A204.1 (cell line): Measurements from ENCODE around the gene DUSP11.
"Not testable (repeated sequence)": the region's sequence is repeated elsewhere in the genome, so short reads cannot be mapped to it uniquely, and the experiment has no call there.

ENCODE experiments used
- FAIRE-seq: peaks from 2 replicates; lab custom pipeline; 2012; peaks lifted over from hg19 to GRCh38; lab: Jason Lieb, UNC

Gene DUSP11

DNA sequence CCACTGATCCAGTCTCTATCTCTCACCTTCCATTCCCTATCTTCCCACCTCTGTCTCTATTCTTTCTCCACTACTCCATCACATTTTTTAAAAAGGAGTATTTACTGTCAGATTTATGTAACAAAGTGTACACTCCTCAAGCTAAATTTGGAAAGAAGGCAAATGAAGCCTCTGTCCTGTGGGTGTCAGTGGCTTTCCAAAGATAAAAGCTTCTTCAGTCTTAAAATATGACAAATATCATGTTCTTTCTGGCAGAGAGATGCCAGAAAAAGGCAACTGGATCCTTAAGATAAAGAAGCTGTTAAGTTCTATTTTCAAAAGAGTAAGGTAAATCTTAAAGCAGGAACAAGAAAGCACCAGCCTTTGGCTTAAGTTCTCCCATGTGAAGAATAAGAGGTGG, 7.1 kb downstream of the DUSP11 start:
- FAIRE-seq, result no peak

DNA sequence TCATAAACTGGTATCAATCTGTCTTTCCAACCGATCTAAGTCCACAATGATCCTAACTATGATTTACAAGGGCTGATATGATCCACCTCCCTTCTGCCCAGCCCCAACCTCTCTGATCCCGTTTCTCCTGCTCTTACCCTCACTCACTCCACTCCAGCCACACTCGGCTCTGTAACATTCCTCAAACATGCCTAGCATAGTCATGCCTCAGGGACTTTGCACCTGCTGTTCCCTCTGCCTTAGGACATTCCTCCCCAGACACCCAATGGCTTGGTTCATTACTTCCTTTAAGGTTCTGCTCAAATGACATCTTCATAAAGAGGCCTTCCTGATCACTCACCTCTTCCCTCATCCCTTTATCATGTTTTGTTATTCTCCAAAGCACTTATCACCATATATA, 9.2 kb downstream of the DUSP11 start:
- FAIRE-seq, result no peak

DNA sequence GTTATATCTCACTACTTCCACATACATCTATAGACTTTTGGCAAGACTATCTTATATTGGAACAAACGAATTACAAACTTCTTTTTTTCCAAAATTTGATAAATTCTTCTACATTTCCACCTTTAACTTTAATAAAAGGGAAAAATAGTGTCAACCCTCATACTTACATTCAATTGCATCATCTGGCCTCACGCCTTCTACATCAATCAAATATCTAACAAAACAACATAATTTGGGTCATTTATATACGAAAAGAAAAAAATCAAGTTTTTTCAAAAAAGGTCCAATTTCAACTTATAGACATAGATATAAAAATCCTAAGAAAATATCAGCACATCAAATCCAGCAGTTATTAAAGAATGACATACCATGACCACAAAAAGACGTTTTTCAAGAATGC, 12.9 kb downstream of the DUSP11 start:
- FAIRE-seq, result no peak

DNA sequence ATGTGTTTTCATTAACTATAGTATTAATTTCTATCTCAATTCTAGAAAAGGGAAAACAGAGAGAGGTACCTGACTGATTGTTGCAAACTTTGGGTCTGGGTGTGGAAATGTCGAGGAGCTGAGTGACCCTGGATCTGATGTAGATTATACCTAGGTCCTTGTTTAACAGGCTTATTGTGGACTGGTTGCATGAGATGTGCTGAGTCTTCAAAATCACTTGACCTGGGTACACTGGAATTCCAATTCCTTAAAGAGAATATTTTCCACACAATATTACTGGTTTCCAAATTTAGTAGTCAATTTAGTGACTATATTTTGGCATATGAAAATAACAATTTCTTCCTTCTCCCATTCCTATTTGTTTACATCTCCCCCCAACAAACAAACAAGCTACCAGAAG, 13.6 kb downstream of the DUSP11 start:
- FAIRE-seq, result no peak

DNA sequence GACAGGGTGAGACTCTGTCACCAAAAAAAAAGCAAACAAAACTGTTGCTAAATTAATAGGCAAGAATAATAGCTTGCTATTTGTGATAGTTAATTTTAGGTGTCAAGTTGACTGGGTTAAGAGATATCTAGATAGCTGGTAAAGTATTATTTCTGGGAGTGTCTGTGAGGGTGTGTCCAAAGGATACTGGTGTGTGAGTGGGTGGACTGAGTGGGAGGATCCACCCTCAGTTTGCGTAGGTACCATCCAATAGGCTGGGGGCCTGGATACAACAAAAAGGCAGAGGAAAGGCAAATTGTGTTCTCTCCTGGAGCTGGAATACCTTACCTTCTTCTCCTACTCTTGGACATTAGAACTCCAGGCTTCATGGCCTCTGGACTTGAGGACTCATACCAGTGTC, 15.0 kb downstream of the DUSP11 start:
- no peak for FAIRE-seq

DNA sequence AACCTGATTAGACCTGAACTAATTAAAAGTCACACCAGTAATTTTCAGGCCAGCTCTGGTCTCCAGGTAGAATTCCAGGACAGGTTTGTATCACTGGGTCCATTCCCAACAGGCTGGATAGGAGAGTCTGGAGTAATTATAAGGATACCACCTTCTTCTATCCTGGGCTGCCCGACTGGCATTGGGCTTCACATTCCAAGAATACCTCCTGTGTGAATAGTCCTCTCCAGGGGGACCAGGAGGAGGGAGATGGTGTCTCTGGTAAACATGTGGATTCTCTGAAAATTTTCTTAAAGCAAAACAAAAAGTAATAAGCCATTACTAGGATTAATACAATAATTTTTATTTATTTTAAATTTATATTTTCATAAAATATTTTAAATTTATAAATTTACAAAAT, 17.3 kb downstream of the DUSP11 start:
- FAIRE-seq, result peak; percentile 39

DNA sequence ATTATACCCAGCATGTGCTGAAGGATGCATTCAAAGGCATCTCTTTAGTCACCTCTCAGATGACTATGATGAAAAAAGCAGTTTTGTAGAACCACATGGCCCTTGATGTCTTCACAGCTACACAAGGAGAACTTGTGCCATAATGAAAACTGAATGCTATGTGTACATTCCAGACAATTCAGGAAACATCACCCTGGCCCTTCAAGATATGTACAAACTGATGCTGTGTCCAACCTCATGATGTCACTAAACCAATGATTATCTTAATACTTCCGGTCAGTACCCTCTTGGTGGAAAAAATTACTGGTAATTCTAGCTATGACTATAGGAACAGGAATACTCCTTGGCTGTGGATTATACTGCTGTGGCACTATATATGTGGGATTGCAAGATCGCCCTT, 20.0 kb downstream of the DUSP11 start:
- FAIRE-seq, result no peak

DNA sequence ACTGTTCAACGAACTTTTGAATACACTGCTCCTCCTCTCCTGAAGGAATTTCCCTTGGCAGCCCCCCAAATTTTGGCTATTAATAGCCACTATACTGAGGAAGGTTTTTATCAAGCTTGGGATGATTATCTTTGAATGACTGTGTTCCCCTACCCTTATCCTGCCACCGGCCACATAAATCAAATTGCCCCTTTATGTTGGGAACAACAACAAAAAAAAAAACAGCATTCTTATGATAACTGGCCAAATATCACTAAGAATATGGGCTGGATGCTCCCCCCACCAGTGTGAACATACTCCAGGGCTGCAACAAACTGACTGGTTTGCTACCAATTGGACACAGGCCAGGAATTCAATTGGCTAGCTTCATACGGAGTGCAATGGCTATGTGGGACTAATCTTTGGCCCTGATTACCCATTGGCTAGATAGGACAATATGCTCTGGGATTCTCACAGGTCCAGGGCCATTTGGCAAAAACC, 20.6 kb downstream of the DUSP11 start:
- no peak for FAIRE-seq

DNA sequence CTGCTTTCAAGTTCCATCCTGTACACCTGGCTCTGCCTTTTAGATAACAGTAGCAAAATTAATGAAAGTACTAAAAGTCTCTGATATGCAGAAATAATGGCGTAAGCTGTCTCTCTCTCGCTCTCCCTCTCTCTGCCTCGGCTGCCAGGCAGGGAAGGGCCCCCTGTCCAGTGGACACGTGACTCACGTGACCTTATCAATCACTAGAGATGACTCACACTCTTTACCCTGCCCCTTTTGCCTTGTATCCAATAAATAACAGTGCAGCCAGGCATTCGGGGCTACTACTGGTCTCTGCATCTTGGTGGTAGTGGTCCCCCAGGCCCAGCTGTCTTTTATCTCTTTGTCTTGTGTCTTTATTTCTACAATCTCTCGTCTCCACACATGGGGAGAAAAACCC, 25.6 kb downstream of the DUSP11 start:
- not testable (repeated sequence) for FAIRE-seq

DNA sequence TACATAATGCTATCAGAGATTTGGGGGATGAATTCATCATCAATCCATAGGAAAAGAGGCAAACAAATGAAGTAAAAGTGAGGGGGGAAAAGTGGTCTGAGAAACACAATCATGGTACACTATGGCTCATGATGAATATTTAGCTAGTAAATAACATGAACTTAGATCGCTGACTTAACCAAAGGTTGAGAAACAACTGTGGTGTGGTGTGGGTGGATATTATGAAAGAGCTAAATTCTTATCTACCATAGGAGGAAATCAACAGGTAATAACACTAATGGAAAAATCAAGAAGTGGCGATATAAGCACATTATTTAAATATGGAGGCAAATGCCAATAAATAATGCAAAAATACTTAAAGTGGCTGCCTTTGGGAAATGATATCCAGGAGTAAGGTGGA, 30.6 kb downstream of the DUSP11 start:
- FAIRE-seq, result no peak

DNA sequence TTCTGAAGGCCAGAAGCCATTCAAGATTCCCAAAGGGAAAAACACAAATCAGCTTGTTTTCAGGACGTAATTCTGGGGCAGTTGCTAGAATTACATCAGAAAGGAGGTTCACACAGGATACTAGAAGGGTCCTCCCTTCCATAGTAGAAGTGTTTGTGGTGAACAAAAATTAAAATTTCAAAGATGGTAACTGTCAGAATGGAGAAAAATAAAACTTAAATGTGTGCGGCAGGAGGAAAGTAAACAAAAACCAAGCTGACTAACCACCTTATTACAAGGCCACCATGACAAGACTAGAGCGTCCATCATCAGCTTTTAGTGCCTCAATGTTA, 33.1 kb downstream of the DUSP11 start:
- FAIRE-seq, result no peak

DNA sequence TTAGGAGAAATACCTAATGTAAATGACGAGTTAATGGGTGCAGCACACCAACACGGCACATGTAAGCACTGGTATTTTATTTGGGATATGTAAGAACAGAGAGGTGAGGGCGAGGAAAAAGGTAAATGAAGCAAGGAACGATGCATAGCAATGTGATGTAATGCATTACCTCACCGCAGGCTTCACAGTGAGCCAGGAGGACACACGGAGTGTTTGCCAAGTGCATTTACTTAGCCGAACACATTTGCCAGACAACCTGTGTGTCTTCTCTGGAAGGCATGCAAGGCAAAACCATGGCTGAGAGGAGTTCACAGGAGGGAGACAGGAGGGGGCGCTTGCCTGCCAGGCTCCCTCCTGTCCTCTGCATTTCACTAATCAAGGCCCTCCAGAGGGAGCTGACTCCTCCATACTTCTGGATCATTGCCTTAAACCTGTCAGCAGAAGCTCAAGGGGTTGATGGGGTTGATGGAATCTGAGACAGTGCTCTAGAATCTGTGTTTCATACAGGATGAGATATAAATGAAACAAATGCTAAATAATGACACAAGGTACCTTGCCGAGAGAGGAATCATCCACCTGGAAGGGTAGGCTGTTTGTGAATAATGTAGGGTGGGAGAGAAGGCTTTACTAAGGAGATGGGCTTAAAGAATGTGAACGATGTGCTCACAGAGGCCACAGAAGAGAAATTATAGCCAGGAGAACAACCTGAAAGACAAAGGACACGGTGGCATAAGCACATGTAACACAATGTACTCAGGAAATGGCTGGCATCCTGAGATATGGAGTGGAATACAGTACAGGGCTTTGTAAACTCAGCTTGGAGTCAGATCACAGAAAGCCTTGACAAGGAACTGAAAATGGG, 33.7 kb downstream of the DUSP11 start:
- FAIRE-seq, result no peak

DNA sequence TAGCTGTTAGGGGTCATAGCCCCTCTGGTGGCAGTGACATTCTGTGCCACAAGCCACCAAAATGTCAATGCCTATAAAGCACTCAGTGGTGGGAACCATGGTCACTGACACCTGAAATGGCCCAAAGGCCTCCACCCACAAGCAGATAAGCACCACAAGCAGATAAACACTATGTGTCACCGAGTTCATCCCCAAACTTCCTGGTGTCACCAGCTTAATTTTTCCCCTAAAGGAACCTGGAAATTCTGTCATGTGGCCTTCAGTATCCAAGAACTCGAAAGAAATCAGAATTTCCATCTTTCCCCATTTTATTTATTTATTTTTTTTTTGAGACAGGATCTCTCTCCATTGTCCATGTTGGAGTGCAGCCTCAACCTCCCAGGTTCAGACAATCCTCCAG, 39.1 kb downstream of the DUSP11 start:
- FAIRE-seq, result no peak

DNA sequence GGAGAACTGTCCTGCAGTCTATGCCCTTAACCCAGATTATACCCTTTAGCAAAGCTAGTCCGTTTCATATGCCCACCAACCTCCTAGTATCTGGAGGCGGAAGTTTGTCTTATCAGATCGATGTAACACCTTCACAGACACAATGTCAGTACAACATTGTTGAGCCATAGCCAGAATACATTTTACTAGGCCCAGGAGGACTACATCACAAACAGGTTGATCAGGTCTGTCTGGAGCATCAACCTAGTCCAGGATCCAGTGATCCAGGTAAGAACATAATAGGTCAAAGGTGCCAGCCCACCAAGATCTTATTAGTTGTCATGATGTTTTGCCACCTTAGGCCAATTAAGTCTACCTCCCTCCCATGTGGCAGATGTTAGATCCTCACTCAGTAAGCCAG, 40.8 kb downstream of the DUSP11 start:
- FAIRE-seq, result no peak

DNA sequence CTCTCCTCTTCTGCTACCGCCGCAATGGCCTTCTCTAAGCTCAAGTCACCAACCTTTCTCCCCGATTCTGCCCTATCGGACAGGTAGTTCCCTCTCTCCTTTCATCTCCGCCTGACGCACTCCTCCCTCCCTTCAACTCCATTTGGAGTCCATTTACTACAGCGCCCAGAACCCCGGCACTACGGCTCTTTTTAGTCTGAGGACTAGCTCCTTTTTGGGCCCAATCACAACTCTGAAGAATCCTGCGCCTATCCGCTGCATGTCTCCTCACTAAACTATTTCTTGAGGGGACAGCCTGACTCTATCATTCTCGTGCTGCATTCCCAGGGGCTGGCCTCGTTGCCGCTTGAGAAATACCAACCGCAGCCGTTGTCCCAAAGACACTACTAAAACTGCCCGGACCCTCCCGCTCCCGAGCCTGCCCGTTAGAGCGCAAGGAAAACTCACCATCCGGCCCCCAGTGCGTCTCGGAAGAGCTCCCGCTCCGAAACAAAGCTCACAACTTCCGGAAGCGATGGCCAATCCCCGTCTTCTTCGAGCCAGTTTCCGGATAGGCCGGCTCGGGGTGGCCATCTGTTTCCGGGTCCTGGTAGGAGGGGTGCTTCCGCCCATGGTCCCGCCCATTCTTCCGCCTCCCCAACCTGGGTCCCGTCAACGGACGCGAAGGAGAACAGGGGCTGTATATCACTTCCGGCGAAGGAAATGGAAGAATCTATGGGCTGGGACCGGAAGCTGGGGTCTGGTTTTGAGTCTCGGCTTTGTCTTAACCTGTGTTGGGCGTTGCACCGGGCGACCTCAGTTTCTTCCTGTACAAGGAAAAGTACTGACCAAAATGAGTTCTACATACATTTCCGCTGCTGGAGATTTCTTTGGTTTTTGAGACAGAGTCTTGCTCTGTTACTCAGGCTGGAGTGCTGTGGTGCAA, 42.8 kb downstream of the DUSP11 start, which contains the start of gene TPRKB:
TSS of gene TPRKB (minus strand) at position 491 of the 925 bp plus-strand sequence. CDS start 2,776 bp downstream, outside the sequence.
- FAIRE-seq, result peak; percentile 93

DNA sequence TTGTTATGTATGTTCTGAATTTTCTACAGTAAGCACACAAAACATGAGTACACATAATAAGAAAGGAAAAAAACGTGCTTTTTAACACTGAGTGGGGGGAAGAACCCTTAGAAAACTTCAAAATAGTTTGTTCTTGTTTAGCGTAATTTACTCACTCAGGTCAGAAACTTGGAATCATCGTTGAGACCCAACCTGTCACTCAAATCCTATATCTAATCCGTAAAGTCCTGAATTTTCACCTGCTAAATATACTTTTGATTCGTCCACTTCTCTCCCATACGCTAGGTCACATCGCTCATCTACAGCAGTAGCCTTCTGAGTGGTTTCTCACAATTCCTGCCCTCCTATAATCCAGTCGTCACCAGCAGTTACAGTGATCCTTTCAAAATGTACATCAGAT, 43.5 kb downstream of the DUSP11 start:
- FAIRE-seq, result no peak

DNA sequence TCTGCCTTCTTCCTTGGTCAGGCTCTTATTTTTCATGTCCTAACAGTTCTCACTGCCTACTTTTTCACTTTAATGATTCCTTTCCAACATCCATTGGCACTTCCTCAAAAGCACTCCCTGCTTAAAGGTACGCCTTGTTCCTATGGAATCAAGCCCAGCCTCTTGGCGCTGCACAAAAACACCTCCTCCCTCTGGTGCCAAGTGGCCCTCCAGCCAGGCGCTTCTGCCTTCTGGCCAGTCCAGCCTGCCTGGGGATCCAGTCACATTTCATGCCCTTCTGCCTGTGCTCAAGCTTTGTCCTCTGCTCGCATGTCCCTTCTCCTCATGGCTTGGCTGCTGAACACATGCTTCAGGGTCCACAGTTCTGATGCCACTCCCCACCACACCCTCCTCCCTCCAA, 49.1 kb downstream of the DUSP11 start:
- FAIRE-seq, result no peak

DNA sequence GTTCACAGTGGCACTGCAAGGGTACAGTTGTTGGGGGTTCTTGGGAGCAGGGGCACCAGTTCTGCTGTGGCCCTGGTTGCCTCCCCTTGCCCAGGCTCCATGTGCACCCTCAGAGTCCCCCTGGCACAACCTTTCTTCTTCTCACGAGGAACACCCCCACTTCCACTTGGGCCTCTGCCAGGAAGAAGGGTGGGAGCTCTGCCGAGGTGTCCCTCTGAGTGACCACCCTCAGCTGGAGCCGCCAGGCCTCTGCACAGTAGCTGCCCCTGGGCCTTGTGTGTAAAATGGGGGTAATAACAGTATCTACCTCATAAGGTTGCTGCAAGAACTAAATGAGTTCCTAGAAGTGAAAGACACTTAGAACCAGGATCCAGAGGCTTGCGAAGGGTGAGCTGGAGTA, 51.2 kb downstream of the DUSP11 start:
- FAIRE-seq, result no peak

DNA sequence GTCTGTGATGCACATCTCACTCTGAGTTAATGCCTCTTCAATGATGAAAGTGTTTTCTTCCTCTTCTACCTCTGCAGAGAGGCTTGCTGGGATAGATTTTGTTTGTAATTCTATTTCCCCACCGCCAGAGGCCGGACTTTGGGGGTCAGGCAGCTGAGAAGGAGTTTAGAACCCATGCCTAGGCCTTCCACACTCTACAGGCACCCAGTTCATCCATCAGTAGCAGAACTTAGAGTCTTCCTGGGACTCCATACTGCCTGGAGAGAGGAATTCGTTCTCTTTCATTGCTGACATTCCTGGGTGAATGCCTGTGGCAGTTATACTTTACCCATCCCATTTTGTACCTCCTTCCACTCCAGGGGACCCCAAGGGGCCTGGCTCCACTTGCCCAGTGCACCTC, 51.9 kb downstream of the DUSP11 start:
- FAIRE-seq, result no peak

DNA sequence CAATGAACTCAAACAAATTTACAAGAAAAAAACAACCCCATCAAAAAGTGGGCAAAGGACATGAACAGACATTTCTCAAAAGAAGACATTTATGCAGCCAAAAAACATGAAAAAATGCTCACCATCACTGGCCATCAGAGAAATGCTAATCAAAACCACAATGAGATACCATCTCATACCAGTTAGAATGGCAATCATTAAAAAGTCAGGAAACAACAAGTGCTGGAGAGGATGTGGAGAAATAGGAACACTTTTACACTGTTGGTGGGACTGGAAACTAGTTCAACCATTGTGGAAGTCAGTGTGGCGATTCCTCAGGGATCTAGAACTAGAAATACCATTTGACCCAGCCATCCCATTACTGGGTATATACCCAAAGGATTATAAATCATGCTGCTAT, 53.2 kb downstream of the DUSP11 start:
- not testable (repeated sequence) for FAIRE-seq

DNA sequence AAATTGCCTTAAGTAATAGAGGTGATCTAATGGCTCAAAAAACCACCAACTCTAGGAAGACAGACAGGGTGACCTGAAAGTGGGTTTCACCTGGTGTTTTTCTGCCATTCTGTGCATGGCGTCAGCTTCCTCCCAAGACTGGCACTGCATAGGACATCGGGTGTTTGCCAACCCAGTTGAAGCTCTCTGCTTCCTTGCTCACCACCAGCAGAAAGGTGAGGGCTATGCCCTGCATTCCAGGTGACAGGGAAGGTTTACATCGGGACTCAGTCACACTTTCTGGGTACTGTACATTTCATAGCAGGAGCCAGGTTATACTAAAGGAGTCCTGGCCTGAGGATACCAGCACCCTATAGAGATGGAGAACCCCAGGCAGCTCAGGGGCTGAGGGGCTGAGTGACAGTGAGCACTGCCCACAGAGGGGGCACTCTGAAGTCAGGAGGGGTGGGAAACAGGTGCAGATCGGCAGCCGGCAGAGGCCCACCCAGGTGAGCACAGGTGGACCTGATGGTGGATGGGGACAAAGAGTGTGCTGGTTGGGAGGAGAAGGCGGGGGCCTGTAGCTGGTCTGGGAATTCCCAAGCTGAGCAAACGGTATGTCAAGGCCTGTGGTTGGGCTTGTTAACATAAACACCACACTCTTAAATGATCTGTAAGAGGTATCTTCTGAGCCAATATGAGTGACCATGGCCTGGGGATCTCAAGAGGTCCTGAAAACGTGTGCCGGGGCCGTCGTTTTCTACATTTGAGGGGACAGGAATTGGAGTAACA, 60.9 kb downstream of the DUSP11 start:
- no peak for FAIRE-seq

DNA sequence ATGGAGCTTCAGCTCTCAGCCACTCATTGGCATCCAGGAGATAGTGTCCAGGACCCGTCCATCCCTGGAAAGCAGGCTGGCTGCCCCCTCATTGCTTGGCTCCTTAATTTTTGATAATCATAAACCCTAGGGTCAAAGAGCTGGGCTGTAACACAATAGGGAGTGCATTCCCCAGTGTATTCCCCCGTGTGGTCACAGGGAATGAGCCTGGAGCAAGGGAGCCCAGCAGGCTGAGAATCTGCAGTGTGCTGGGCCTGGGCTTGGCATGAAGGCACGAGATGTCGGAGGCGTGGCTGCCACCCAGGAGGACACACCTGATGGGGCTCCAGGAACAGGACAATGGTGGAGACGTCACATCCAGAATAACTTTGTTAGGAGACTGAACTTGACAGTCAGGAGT, 61.5 kb downstream of the DUSP11 start:
- no peak for FAIRE-seq
